MCF 10A (cell line): ENCODE data around the gene MIDN. TPM values are rescaled to one million over a fixed set of nuclear protein-coding genes. Genes with fewer than 3 reads are reported as not detected.

ENCODE experiments used
- BruUV-seq: library from RNA; stranded (reverse); fragments of 400-500 nt; replicated peaks from 2 replicates; lab custom pipeline; 2021; lab: Mats Ljungman, UMichigan
- CTCF ChIA-PET: fragments of 300-600 bp; sonication (Branson Sonifier 250); formaldehyde crosslinking; extraction: SDS; loops from one replicate; lab custom pipeline; 2021; ENCODE audit warnings: antibody characterized with exemption, inconsistent platforms; lab: Yijun Ruan, JAX
- POLR2A ChIA-PET: fragments of 300-600, 350-650 bp; sonication (Branson Sonifier 250); formaldehyde crosslinking; extraction: SDS; loops from one replicate; lab custom pipeline; 2020; ENCODE audit warnings: antibody characterized with exemption, inconsistent platforms; lab: Yijun Ruan, JAX
- DNase-seq: peaks from one replicate; pipeline ENCODE4 v3.0.0-alpha.2; 2018; ENCODE audit not compliant: unreplicated experiment
- H3K27ac Mint-ChIP-seq: one replicate; pipeline ENCODE4 v1.8.0; 2022; ENCODE audit warnings: mild to moderate bottlenecking, low read depth, mixed read lengths; ENCODE audit not compliant: unreplicated experiment
- H3K27me3 Mint-ChIP-seq: one replicate; pipeline ENCODE4 v1.8.0; 2022; ENCODE audit warnings: mixed read lengths; ENCODE audit not compliant: insufficient read depth, unreplicated experiment
- H3K36me3 Mint-ChIP-seq: one replicate; pipeline ENCODE4 v1.8.0; 2022; ENCODE audit warnings: mild to moderate bottlenecking, moderate library complexity, mixed read lengths; ENCODE audit not compliant: insufficient read depth, unreplicated experiment
- H3K4me1 Mint-ChIP-seq: one replicate; pipeline ENCODE4 v1.8.0; 2022; ENCODE audit warnings: mixed read lengths; ENCODE audit not compliant: insufficient read depth, unreplicated experiment
- H3K4me3 Mint-ChIP-seq: one replicate; pipeline ENCODE4 v1.8.0; 2022; ENCODE audit warnings: mild to moderate bottlenecking, moderate library complexity, mixed read lengths; ENCODE audit not compliant: unreplicated experiment
- H3K9me3 Mint-ChIP-seq: one replicate; pipeline ENCODE4 v1.8.0; 2022; ENCODE audit warnings: mixed read lengths; ENCODE audit not compliant: unreplicated experiment
- CTCF ChIP-seq: fragments of 200-600 bp; IDR thresholded peaks from one replicate; pipeline ENCODE4 v1.8.0; 2022; ENCODE audit warnings: antibody characterized with exemption, mild to moderate bottlenecking; ENCODE audit not compliant: unreplicated experiment
- intact Hi-C: fragments of 100-400 bp; cut with micrococcal nuclease; formaldehyde crosslinking; loops from 2 replicates; pipeline ENCODE4 v1.14.1; 2022
- total RNA-seq: library from RNA; stranded (reverse); gene quantifications from 2 replicates; pipeline ENCODE4 v1.2.3, GENCODE V29; 2022

MIDN gene
- total RNA-seq, 1 experiment from 2014 or later = 73.6 TPM

GRCh38 chr19:1271528-1272422, 23.4 kb downstream of the MIDN start:
- DNase-seq = no peak
- Mint-ChIP-seq H3K4me3 (peak overlapping the region; percentile 84), H3K36me3 (peaks cover 72% of the 10 kb centered on the region), H3K27me3 (no peaks in the 10 kb centered on the region), H3K27ac (no peak overlapping the region), H3K9me3 (no peaks in the 10 kb centered on the region), H3K4me1 (peaks cover 21% of the 10 kb centered on the region)
- intact Hi-C loops = loop anchor here (10.0 kb wide), 1 partner anchor 113 kb away; the partner anchor contains the start of gene NDUFS7
- BruUV-seq = no TSS peak
- TF ChIP-seq CTCF = no peak
- CTCF ChIA-PET = interaction anchor here (0.5 to 0.7 kb wide), 3 partner anchors 39 to 243 kb away, joined by 3 read pairs; no protein-coding TSS in a partner anchor
- POLR2A ChIA-PET = interaction anchor here (0.5 to 2.9 kb wide), 4 partner anchors 10 to 1057 kb away, joined by 3 to 15 read pairs (median 4); partner anchors contain the start of genes LSM7 and SPPL2B

GRCh38 chr19:1272423-1273262, 24.3 kb downstream of the MIDN start:
- TF ChIP-seq CTCF = no peak
- Mint-ChIP-seq H3K27ac (no peak overlapping the region), H3K27me3 (no peaks in the 10 kb centered on the region), H3K9me3 (no peaks in the 10 kb centered on the region), H3K36me3 (peaks cover 73% of the 10 kb centered on the region), H3K4me3 (peak overlapping the region; percentile 77), H3K4me1 (peaks cover 24% of the 10 kb centered on the region)
- CTCF ChIA-PET = interaction anchor here (0.5 to 1.9 kb wide), 2 partner anchors 28 to 55 kb away, joined by 3 to 20 read pairs; no protein-coding TSS in a partner anchor
- BruUV-seq = TSS peak; percentile 3
- DNase-seq = no peak
- POLR2A ChIA-PET = interaction anchor here (0.5 to 2.9 kb wide), 7 partner anchors 11 to 159 kb away, joined by 3 to 15 read pairs (median 5); no protein-coding TSS in a partner anchor
- intact Hi-C loops = loop anchor here (10.0 kb wide), 1 partner anchor 112 kb away; the partner anchor contains the start of gene NDUFS7

GRCh38 chr19:1273263-1274041, 25.1 kb downstream of the MIDN start:
- Mint-ChIP-seq H3K9me3 (no peaks in the 10 kb centered on the region), H3K27me3 (no peaks in the 10 kb centered on the region), H3K27ac (no peak overlapping the region), H3K36me3 (peaks cover 80% of the 10 kb centered on the region), H3K4me1 (peaks cover 18% of the 10 kb centered on the region), H3K4me3 (peak overlapping the region; percentile 77)
- no peak for TF ChIP-seq CTCF
- POLR2A ChIA-PET = interaction anchor here (0.5 to 2.9 kb wide), 12 partner anchors 11 to 698 kb away, joined by 3 to 15 read pairs (median 3); partner anchors contain the start of gene ATP5F1D
- DNase-seq = no peak
- intact Hi-C loops = loop anchor here (10.0 kb wide), 1 partner anchor 111 kb away; the partner anchor contains the start of gene NDUFS7
- no TSS peak for BruUV-seq
- CTCF ChIA-PET = interaction anchor here (0.8 to 1.9 kb wide), 3 partner anchors 29 to 177 kb away, joined by 3 to 20 read pairs (median 5); no protein-coding TSS in a partner anchor
